GM21723 (cell line): ENCODE data around the gene KCNC4.

Experiments used
- ATAC-seq: cut with Tn5 transposase; IDR thresholded peaks from one replicate; pipeline ENCODE4 v1.9.1; 2021; ENCODE audit warnings: mild to moderate bottlenecking, moderate library complexity; ENCODE audit not compliant: unreplicated experiment

The KCNC4 gene

DNA sequence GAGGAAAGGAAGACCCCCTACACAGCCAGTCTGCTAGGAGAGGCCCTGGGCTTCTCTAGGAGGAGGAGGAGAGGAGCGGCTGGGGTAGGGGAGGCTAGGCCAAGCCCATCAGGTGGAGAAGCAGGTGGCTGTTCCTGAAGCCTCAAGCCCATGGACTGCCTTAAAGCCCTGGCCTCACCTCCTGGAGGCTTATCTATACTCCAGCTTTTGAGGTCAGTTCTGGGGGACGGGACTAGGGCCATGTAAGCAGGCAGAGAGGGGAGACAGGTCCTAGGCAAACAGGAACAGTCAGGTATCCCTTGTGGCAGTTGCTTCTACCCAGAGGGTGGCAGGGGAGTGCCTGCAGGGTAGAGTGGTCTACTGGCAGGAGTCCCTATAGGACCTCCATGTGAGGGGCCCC is 40.6 kb downstream of the KCNC4 start:
- ATAC-seq = no peak

DNA sequence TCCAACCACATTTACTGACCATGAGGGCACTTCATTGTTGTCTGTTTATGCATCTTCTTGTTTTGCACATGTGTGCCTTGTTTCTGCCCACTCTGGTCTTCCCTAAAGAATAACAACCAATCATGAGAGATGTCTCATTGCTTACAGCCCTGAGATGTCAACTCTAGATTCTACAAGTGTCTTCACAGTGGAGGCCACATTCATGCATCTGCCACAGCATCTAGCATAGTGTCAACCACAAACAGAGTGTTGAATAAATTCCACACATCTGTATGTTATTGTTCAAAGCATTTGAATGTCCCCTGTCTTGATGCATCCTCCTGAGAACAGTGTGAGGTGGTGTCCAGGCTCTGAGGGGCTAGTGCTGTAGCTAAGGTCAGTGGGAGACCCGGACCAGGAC is 43.1 kb downstream of the KCNC4 start:
- no peak for ATAC-seq

DNA sequence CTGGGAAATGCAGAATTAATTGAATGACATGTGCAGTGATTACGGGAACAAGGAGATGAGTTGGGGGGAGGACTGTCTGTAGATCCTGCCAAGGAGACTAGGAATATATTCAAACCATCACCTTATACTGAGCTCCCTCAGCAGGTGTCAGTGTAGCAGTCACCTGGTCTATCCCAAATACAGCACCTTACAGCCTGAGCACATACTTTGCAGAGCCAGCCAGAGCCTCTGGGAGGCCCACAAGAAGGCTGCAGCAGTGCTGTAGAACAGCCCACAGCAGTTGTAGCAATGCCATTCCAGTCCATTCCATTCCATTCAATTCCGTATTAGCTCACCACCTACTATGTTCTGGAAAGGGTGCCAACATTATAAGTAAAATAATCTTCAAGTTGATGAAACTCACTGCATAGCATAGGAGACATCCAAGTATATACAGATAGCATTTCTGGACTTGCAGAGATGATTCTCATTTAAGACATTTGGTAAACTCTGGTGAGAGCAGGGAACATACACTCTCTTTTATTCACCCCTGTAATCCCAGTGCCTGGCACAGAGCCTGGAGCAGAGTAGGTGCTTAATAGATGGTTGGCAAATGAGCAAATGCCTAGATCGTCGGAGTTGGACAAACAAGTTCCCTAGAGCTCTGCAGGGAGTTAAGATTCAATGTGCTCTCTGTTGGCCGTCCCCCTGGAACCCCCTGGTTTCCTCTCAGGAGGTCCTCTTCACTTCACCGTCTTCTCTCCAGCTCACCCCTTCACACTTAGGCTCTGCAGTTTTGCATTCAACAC is 44.7 kb downstream of the KCNC4 start:
- ATAC-seq = no peak

DNA sequence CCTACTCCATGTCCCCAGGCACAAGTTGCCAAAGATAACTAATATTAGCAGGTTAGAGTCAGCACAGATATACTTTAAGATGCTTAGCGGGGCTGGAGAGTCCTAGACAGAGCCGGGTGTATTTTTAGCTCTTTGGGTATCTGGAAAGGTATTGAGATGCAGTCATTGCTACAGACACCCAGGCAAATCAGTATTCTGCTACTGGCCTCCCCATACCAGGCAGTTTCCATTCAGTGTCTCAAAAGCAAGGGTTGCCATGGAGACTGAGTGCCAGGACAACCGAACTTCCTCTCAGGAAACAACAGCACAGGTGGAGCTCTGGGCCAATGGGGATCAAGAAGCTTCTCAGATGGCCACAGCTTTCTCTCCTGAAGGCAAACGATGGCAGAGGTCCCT is 45.3 kb downstream of the KCNC4 start:
- no peak for ATAC-seq

DNA sequence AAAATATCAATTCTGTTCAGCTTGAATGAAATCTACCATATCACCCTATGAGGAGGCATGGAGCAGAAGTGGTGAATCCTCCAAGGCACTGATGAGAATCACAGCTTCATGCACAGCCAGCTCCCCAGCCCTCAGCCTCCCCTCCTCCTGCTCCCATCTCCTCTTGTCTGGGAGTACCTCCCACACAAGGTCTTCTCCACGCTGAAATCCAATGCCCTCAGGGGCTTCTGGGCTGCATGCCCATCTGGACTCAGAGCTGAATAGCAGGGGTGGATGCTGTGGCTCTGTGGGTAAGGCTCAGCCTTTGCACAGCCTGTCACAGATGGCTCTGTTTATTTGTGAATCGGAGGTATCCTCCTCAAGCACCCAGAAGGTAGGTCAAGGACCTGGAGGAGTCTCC is 48.6 kb downstream of the KCNC4 start:
- no peak for ATAC-seq

DNA sequence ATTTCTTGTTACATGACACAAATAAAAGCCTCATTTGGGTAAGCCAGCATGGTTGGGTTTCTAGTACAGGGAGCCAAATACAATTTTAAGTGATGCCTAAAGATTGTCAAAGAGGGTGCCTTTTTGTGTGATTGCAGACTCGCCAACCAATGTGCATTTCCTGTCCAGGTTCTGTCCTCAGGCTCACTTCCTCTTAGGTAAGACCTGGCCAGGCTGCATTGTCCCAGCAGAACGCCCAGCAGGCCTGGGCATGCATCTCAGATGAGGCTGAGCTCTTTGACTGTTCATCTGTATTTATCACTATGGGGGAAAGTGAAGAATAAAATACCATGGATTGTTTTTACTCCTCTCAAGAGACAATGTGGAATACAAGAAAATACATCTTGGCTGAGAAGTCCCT is 49.7 kb downstream of the KCNC4 start:
- ATAC-seq = no peak
